Tongue (tissue), 2 donors: ENCODE data around the gene ZNF540. TPM values are rescaled to one million over a fixed set of nuclear protein-coding genes. Genes with fewer than 3 reads are reported as not detected.
"Not testable (repeated sequence)": the region's sequence is repeated elsewhere in the genome, so short reads cannot be mapped to it uniquely, and the experiment has no call there.

Experiments
- DNase-seq: peaks from one replicate; pipeline ENCODE4 v3.0.0-alpha.2; 2015
- total RNA-seq: library from RNA; depleted of rRNA; stranded (reverse); fragments of >200 nt; gene quantifications from one replicate; pipeline ENCODE4 v1.2.3, GENCODE V29; 2014

Gene ZNF540
- 2.5 TPM for total RNA-seq

DNA sequence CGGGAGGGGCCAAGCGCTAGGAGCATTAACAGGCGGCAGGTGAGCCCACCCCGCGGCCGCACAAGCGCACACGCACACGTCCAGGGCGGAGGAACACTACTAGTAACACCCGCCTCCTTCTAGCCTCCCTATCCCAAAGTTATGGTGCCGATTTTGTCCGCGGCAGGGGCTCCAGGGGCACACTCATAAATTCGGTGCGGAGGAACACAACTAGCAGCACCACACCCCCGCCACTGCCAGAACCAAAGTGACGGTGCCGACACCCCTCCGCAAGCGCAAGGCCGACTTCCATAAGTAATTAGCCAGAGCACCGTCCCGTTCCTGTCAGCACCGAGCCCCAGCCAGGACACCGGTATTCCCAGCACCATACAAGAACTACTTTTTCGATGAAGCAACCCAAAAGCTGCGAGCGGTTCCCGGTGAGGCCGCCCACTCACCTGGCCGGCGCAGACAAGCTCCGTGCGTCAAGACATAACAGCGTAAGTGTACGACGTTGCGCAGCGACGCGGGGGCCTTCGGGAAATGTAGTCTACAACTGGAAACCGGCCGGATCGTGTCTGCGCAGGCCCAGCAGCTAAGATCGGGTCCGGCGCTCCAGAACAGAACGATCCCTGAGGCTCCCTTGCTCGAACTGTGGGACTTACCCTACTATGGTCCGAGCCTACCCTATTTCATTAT lies at the start of gene ZNF540, which contains the start of gene ZNF571:
Gene ZNF540 (plus strand): TSS at position 573 of the 678 bp plus-strand sequence. CDS start 3,572 bp downstream, outside the sequence.
Gene ZNF571 (minus strand): TSS at position 489 of the 678 bp plus-strand sequence. CDS start 8,116 bp downstream, outside the sequence.
- peak; percentile 98 for DNase-seq

DNA sequence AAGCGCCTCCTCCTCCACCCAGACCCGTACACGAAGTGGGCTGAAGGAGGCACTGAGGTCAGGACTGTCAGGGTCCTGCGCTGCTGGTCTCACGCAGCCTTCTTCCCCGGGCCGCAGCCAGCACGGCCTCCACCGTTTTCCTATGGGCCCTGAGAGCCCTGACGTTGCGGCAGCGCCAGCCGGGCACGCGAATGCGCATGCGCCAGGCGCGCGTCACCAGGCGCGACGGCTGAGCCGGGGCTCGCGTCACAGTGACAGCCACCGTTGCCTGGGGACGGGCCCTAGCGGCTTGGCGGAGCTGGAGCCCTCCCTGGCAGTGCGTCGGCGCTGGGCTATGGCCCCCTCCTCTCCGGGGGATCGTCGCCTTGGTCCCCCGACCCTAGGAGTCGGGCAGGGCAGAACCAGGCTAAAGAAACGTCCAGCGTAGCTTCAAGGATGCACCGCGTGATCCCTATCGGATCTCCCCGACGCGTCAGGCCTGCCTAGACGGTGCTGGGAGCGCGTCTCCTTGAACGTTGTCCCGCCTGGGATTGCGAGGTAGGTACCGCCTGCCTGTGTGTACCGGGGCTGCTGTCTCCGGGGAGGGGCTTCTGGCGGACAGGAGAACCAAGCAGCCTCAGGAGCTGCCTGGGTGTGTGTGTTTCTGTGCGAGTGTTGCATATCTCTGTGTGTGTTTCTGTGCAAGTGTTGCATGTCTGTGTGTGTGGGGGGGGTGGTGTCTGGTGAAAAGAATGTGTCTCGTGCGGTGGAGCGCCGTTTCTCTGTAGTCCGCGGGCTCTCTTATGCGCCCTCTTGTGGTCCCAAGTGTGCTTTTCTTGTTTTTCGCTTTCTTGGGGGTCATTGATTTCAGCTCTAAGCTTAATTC lies 43.3 kb upstream of the ZNF540 start:
- DNase-seq, result peak; percentile 80

DNA sequence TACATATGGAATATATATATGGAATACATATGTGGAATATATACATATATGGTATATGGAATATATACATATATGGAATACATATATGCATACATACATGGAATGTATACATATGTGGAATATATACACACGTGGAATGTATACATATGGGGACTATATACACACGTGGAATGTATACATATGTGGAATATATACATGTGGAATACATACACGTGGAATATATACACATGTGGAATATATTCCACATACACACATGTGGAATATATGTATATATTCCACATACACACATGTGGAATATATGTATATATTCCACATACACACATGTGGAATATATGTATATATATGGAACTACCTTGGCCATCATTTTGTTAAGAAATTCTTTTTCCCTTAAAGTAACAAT lies 31.2 kb upstream of the ZNF540 start:
- no peak for DNase-seq

DNA sequence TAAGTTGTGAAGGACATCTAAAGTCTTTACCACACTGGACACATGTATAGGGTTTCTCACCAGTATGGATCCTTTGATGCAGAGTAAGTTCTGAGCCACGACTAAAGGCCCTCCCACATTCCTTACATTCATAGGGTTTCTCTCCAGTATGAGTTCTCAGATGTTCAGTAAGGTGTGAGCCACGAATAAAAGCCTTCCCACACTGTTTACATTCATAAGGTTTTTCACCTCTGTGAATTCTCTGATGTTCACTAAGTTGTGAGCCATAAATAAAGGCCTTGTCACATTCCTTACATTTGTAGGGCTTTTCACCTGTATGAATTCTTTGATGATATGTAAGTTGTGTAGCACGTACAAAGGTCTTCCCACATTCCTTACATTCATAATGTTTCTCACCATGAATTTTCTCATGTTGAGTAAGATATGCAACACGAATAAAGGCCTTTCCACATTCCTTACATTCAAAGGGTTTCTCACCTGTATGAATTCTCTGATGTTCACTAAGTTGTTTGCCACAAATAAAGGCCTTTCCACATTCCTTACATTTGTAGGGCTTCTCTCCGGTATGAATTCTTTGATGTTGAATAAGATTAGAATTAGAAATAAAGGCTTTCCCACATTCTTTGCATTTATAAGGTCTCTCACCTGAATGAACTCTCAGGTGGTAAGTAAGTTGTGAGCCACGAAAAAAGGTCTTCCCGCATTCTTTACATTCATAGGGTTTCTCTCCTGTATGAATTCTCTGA lies 29.9 kb upstream of the ZNF540 start:
- no peak for DNase-seq

DNA sequence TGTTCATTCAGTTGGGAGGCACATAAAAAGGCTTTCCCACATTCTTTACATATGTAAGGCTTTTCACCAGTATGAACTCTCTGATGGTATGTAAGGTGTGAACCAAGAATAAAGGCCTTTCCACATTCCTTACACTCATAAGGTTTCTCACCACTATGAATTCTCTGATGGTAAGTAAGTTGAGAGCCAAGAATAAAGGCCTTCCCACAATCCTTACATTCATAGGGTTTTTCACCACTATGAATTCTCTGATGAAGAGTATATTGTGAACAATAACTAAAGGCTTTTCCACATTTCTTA lies 29.4 kb upstream of the ZNF540 start:
- no peak for DNase-seq

DNA sequence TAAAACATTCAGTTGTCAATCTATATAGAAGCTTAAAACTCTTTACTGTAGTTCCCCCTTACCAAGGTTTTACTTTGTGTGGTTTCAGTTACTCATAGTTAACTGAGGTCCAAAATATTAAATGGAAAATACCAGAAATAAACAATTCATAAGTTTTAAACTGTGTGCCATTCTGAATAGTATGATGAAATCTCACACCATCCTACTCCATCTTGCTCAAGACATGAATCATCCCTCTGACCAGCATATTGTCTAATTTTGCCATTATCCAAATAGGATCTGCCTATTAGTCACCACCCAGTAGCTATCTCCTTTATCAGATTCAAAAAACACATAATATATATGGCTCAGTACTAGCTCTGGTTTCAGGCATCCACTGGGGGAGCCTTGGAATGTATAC lies 22.5 kb upstream of the ZNF540 start:
- no peak for DNase-seq

DNA sequence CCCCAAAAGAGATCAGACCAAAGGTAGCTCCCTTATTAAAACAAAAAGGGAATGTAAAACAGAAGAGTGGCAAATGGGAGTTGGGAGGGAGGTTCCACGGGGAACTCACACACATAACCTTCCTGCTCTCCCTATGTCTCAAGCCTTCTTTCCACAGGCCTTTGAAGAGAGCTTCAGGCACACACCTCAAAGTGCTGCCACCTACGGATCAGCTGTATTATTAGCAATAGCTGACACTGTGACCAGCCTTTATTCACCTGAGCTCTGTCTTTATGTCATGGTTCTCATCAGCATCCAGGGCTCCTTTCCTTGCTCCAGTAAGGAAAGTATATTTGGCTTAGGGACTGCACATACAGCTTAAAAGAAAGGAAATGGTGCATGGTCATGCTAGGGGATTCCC lies 11.3 kb upstream of the ZNF540 start:
- no peak for DNase-seq

DNA sequence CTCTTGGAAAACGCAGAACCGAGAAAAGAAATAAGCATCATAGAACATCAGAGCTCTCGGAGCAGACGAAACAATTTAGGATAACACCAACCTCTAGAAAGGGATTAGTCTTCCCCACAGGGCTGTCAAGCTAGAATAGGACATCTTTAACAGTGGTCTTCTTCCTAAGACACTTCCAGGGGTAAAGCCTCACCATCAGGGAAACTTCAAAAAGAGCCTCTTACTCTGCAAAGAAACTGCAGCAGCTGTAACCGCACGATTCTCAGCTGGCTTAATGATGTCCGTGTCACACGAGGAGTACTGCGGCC lies 726 bp upstream of the ZNF540 start:
- no peak for DNase-seq

DNA sequence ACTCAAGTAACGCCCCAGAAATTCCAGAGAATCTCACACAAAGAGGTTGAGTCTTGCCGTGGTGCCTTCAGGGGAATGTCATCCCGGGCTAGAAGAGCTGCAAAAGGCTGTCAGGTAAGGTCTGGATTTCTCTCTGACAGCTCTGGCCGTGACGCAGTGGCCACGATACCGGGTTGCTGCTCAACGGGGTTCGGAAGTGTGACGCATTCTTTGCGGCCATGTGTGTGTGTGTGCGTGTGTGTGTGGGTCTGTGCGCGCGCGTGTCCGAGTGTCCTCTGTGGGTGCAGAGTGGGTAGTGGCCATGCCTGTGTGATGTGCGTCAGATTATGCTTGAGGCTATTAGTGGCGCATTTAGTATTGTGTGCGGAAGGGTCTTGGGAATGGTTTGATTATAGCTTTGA lies 306 bp downstream of the ZNF540 start:
- no peak for DNase-seq

DNA sequence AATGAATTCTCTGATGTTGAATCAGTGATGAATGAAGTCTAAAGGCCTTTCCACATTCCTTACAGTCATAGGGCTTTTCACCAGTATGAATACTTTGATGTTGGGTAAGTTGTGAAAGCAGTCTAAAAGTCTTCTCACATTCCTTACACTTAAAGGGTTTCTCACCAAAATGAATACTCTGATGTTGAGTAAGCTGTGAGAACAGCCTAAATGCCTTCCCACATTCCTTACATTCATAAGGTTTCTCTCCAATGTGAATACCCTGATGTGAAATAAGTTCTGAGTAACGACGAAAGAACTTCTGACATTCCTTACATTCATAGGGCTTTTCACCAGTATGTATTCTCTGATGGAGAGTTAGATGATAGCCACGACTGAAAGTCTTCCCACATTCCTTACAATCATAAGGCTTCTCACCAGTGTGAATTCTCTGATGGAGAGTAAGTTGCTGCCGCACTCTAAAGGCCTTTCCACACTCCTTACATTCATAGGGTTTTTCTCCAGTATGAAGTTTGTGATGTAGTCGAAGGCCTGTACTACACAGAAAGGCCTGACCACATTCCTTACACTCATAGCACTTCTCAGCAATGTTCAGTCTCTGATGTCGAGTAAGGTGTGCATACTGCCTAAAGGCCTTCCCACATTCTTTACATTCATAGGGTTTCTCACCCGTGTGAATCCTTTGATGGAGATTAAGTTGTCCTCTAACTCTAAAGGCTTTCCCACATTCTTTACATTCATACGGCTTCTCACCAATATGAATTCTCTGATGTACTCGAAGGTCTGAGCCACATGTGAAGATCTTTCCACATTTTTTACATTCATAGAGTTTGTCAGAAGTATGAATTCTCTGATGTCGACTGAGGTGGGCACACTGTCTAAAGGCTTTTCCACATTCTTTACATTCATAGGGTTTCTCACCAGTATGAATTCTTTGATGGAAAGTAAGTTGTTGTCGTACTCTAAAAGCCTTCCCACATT lies 40.7 kb downstream of the ZNF540 start:
- no peak for DNase-seq

DNA sequence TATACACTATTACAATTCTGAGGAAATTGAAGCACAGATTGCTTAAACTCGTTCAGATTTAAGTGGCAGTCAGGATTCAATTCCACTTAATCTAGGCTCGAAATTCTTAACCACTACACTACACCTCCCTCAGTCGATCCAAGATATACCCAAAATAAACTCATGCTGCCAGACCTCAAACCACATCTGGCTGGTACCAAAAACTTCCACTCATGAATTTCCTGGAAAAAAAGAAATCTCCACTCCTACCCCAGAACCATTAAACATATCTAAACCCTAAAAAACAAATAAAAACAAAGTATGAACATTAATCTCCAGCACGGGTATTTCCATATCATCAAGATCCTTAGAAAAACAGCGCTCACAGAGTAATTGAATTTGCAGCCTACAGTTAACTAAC lies 59.4 kb downstream of the ZNF540 start:
- peak; percentile 11 for DNase-seq

DNA sequence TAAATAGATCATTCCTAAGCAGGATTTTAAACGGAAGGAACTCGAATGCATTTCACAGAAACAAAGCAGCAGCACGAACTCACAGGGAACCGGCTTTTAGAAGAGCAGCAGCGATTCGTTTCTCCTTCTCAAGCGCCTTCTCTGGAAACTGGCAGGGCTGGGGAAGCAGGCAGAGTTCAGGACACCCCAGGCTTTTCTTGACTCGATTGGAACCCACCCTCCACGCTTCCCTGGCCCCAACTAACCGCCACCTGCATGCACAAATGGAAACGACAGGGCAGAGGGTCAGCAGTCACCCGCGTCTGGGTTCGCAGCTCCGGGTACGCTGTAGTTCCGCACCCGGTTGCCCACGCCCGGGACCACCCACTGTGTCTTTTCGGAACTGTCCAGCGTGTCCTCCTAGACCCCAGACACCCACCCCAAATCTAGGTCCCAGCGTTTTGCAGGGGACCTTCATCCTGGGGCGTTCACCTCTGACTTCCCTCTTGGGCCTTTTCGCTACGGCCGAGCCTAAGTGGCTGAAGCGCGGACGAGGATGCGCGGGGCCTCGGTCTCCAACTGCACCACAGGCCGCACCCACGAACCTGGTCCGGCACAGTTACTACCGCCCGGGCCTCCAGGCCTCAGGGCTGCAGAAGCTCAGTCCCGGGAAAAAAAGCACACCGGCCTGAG lies 60.1 kb downstream of the ZNF540 start:
- DNase-seq, result peak; percentile 54

DNA sequence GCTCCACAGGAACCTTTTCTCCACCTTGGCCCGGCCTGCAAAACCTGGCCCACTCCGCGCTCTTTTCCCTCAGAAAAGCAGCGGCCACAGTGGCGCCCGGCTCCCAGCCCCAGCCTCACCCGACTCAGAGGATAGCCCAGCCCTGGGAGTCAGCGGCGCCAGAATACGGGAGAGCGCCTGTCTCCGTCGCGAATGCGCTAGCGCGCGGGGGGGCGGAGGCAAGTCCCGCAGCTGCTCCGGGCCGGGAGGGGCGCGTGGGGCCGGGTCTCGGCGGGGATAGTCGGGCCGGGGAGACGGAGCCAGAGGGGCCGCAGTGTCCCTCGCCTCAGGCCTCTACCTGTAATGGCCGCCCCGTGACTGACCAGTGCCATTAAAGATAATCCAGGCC lies 60.6 kb downstream of the ZNF540 start, which contains the start of gene ZFP30:
Gene ZFP30 (minus strand): TSS at position 165 of the 388 bp plus-strand sequence. CDS start 7,643 bp downstream, outside the sequence.
- DNase-seq, result peak; percentile 97

DNA sequence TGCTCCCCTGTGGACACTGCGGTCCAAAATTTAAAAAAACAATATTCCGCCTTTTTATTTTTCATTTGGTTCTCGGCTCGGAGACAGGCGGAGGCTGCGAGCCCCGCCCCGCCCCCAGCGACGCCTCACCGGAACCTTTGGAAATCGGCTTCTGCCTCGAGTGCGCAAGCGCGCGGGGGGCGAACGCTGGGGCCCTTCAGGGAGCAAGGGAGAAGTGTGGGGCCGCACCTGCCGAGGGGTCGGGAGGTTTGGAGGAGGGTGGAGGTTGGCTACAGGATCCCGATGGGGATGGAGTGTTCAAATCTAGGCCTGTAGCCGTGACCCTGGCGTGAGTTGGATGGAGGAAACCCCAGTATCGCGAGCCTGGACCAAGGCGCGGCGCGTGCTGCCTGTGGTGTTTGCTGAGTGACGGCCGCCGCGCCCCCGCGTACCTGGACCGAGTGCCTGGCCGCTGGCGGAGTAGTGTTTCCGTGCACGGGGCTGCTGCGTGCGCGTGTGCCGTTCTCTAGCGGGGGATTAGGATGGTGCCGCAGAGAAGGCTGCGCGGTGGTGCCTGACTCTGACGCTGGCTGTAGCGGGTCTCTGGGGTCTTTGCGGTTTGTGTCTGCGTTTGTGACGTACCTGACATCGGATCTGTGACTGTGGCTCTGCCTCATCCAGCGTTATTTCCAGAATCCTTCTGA lies 61.2 kb downstream of the ZNF540 start:
- DNase-seq, result peak; percentile 95

DNA sequence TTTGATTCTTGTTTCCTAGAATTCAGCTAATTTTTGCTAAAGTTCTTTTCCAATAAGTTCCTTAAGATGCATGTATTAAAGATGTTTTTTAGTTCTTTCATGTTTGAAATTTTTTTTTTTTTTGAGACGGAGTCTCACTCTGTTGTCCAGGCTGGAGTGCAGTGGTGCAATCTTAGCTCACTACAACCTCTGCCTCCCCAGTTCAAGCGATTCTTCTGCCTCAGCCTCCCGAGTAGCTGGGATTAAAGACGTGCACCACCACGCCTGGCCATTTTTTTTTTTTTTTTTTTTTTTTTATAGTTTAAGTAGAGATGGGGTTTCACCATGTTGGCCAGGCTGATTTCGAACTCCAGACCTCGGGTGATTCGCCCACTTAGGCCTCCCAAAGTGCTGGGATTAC lies 62.5 kb downstream of the ZNF540 start:
- DNase-seq, result not testable (repeated sequence)

Other genes with a start within 250 kb of the ZNF540 start
- 11.6 TPM for gene ZNF527, start 223.8 kb upstream of the ZNF540 start, total RNA-seq
- 14.8 TPM for gene ZNF569, start 127.4 kb upstream of the ZNF540 start, total RNA-seq
- gene ZNF570, start 125.5 kb upstream of the ZNF540 start, total RNA-seq, result 10.9 TPM
- gene ZNF793, start 87.9 kb upstream of the ZNF540 start, total RNA-seq, result 8.7 TPM
- gene ZNF571, start 84 bp upstream of the ZNF540 start, total RNA-seq, result 7.9 TPM
- gene ZFP30, start 60.6 kb downstream of the ZNF540 start, total RNA-seq, result 36.4 TPM
- 12.4 TPM for gene ZNF607, start 124.9 kb downstream of the ZNF540 start, total RNA-seq
- 26.8 TPM for gene ZNF573, start 184.7 kb downstream of the ZNF540 start, total RNA-seq